GM13976 (cell line): Measurements from ENCODE around the gene WDR41.

Experiments used
- DNase-seq: peaks from one replicate; pipeline ENCODE4 v3.0.0; 2012; ENCODE audit warnings: low spot score
- CTCF ChIP-seq: IDR thresholded peaks from 2 replicates; pipeline ENCODE4 v1.5.1; 2012; ENCODE audit warnings: borderline replicate concordance, mild to moderate bottlenecking; ENCODE audit not compliant: insufficient read depth; ENCODE audit errors: extremely low read depth, missing control alignments, control extremely low read depth
- in situ Hi-C: fragments of 300-500 bp; cut with MboI; formaldehyde crosslinking; loops from one replicate; pipeline ENCODE4 v1.12.0; 2022; ENCODE audit warnings: low sequenced_read_pairs, mixed read lengths, inconsistent platforms; ENCODE audit not compliant: unreplicated experiment

Gene WDR41

DNA sequence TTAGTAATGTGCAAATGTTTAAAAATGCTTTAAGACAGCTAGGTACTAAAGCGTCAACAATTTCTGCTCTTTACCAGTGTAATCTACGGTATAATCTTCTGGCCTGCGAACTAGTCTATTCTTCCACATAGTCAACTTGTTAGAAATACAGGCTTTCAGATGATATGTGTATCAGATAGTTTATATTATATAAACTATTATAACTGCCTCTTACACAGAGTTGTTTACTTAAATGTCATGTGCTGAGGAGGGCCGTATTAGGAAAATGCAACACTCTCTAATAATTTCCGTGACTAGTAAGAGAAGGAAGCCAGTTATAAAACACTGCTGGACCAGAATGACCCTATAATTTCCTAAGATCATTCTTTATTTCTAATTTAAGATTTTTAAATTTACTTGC, 63.6 kb downstream of the WDR41 start:
- no peak for TF ChIP-seq CTCF
- no peak for DNase-seq
- in situ Hi-C loops, result no loop called here

DNA sequence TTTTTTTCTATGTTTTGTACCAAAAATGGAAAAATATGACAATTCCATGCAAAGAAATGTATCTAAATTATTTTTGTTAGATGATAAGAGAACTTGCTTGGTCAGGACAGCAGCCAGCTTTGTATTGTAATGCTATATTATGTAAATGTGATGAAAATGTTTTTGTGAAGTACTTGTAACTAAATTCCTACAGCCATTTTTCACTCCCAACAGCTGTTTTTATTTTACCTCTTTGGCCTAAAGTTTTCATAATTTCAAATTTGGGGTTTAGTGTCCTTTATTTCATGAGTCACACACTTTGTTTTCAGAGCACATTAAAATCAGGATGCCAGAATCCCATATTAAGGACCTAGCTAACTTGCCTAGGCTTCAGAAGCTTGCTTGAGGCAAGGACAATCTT, 64.1 kb downstream of the WDR41 start:
- TF ChIP-seq CTCF, result no peak
- in situ Hi-C loops, result no loop called here
- DNase-seq, result no peak

GRCh38 chr5:77426670-77427069, 65.4 kb downstream of the WDR41 start:
- DNase-seq, result no peak

DNA sequence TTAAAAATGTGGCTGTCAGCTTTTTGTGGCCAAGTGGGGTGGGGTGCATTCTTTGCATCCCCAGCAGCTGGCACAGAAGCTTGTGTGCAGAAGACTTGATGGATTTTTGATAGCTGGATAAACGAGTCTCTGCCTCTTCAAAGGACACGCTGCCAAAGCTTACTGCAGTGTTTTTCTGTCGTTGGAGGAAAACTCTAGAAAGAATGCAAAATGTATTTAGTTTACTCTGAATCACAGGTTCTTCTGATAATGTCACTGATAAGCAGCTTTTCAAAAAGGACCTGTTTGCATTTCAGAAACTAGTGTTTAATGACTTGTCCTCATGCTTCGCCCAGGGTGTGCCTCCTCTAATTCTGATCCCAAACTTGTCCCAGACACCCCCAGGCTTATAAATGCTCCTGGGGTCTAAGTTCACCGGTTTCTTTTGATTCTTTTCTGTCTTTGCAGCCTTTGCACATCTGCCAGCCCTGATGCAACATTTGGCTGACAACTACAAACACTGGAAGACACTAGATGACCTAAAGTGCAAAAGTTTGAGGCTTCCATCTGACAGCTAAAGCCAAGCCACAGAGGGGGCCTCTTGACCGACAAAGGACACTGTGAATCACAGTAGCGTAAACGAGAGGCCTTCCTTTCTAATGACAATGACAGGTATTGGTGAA, 66.0 kb downstream of the WDR41 start:
- no peak for DNase-seq
- in situ Hi-C loops, result no loop called here
- TF ChIP-seq CTCF, result no peak

More at GRCh38 chr5:77426670-77427069, 65.4 kb downstream of the WDR41 start:
- TF ChIP-seq CTCF, result no peak
- in situ Hi-C loops, result no loop called here

DNA sequence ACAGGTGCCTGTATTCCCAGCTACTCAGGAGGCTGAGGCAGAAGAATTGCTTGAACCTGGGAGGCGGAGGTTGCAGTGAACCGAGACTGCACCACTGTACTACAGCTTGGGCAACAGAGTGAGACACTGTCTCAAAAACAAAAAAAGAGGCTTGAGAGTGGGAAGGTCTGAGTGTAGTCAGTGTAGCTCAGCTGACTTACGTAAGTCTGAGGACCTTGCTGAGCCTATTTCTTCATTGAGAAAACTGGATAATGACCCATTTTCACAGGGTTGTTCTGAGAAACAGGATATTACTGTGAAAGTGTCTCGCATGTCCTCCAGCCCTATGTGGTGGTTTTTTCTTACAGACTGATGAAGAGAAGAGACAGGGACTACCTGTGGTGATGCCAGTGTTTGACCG, 66.7 kb downstream of the WDR41 start:
- no peak for DNase-seq
- in situ Hi-C loops, result no loop called here
- no peak for TF ChIP-seq CTCF

GRCh38 chr5:77424921-77425320, 67.2 kb downstream of the WDR41 start:
- no peak for DNase-seq
- TF ChIP-seq CTCF, result no peak
- in situ Hi-C loops, result no loop called here

GRCh38 chr5:77423022-77423750, 68.9 kb downstream of the WDR41 start:
- in situ Hi-C loops, result no loop called here

More at GRCh38 chr5:77423022-77423750, 68.9 kb downstream of the WDR41 start:
- no peak for TF ChIP-seq CTCF
- no peak for DNase-seq
